Right ventricle myocardium superior (tissue), 1 donor: ENCODE measurements around the gene PCLO. TPM values are rescaled to one million over a fixed set of nuclear protein-coding genes. Genes with fewer than 3 reads are reported as not detected.
"Not testable (repeated sequence)": the region's sequence is repeated elsewhere in the genome, so short reads cannot be mapped to it uniquely, and the experiment has no call there.

Source experiments
- ATAC-seq: fragments of 200-7000 bp; cut with Tn5 transposase; one replicate; pipeline ENCODE4 v1.9.1; 2020; ENCODE audit warnings: mild to moderate bottlenecking; ENCODE audit not compliant: poor library complexity
- DNase-seq: peaks from one replicate; pipeline ENCODE4 v3.0.0-alpha.2; 2020
- intact Hi-C: fragments of 100-400 bp; cut with DNase I; formaldehyde crosslinking; loops from one replicate; pipeline ENCODE4 v1.11.2; 2022
- total RNA-seq: library from RNA; stranded (reverse); fragmentation: NEBNext Ultra II Directional; extraction: Animal tissue kit (Norgen Biotek cat#: 25700); gene quantifications from one replicate; pipeline ENCODE4 v1.2.1, GENCODE V29; 2021
- donor health status: DM: no; HTN: yes; CAD: no; lungs with severe emphysema.

PCLO gene
- total RNA-seq, 1 donor from 2014 or later: 3.8 TPM

GRCh38 chr7:83148776-83149175 is 13.9 kb downstream of the PCLO start:
- intact Hi-C loops: no loop called here
- ATAC-seq (no peak), DNase-seq (no peak)

- intact Hi-C loops: no loop called here
- ATAC-seq (no peak), DNase-seq (no peak)
These were observed 19.6 kb downstream of the PCLO start for GRCh38 chr7:83143107-83143506.

- no peak for ATAC-seq
- intact Hi-C loops: no loop called here
- no peak for DNase-seq
These were observed 20.3 kb downstream of the PCLO start for GRCh38 chr7:83142365-83142764.

GRCh38 chr7:83141927-83142326 is 20.8 kb downstream of the PCLO start:
- ATAC-seq: no peak
- intact Hi-C loops: no loop called here
- no peak for DNase-seq

GRCh38 chr7:83130623-83131545 is 31.8 kb downstream of the PCLO start:
- no peak for DNase-seq
- intact Hi-C loops: no loop called here
- no peak for ATAC-seq

GRCh38 chr7:83130191-83130590 is 32.5 kb downstream of the PCLO start:
- no peak for ATAC-seq
- intact Hi-C loops: no loop called here
- DNase-seq: no peak

- ATAC-seq: no peak
- intact Hi-C loops: no loop called here
- no peak for DNase-seq
These were observed 43.2 kb downstream of the PCLO start for GRCh38 chr7:83119494-83119893.

- intact Hi-C loops: no loop called here
- DNase-seq (no peak), ATAC-seq (no peak)
These were observed 43.7 kb downstream of the PCLO start for GRCh38 chr7:83119026-83119382.

GRCh38 chr7:83118347-83119025 is 44.2 kb downstream of the PCLO start:
- DNase-seq (no peak), ATAC-seq (no peak)
- intact Hi-C loops: no loop called here

- DNase-seq (no peak), ATAC-seq (no peak)
- intact Hi-C loops: no loop called here
These were observed 45.2 kb downstream of the PCLO start for GRCh38 chr7:83117466-83117865.

- intact Hi-C loops: no loop called here
- ATAC-seq (no peak), DNase-seq (no peak)
These were observed 51.3 kb downstream of the PCLO start for GRCh38 chr7:83111391-83111790.

GRCh38 chr7:83109352-83109751 is 53.3 kb downstream of the PCLO start:
- intact Hi-C loops: no loop called here
- ATAC-seq: no peak
- DNase-seq: no peak

- no peak for DNase-seq
- intact Hi-C loops: no loop called here
- ATAC-seq: no peak
These were observed 56.7 kb downstream of the PCLO start for GRCh38 chr7:83105948-83106347.

- DNase-seq: no peak
- ATAC-seq: no peak
- intact Hi-C loops: no loop called here
These were observed 57.6 kb downstream of the PCLO start for GRCh38 chr7:83105063-83105462.

GRCh38 chr7:83101530-83101929 is 61.2 kb downstream of the PCLO start:
- DNase-seq: no peak
- intact Hi-C loops: no loop called here
- ATAC-seq: no peak

GRCh38 chr7:83096065-83096580 is 66.6 kb downstream of the PCLO start:
- intact Hi-C loops: no loop called here
- DNase-seq: no peak
- no peak for ATAC-seq

- no peak for ATAC-seq
- DNase-seq: no peak
- intact Hi-C loops: no loop called here
These were observed 77.4 kb downstream of the PCLO start for GRCh38 chr7:83085299-83085698.

- intact Hi-C loops, ATAC-seq, DNase-seq: not testable (repeated sequence)
These were observed 82.8 kb downstream of the PCLO start for GRCh38 chr7:83079879-83080278.

- no peak for ATAC-seq
- no peak for DNase-seq
- intact Hi-C loops: no loop called here
These were observed 85.4 kb downstream of the PCLO start for GRCh38 chr7:83077328-83077727.
